GM12801 (cell line): ENCODE results near the gene CBX4.

Experiments used
- CTCF ChIP-seq: IDR thresholded peaks from one replicate; pipeline ENCODE4 v1.5.1; 2011; ENCODE audit warnings: control low read depth; ENCODE audit not compliant: insufficient read length; ENCODE audit errors: extremely low read depth

CBX4 gene

DNA sequence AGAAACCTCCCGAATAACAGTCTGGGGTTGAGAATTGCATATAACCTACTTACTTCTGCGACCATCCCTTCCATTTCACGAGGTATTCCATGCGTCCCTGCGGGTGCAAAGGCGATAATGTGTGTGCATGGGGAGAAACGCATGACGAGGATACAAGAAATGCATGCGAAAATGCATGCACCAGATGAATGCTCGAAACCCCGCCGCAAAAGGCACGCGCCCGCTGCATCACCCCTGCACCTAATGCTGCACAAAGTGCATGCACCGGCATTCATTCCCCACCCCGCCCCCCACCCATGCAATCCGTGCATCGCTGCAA lies 42.8 kb downstream of the CBX4 start:
- TF ChIP-seq CTCF = no peak

- no peak for TF ChIP-seq CTCF
These were observed 43.3 kb downstream of the CBX4 start for GRCh38 chr17:79795795-79796443.

DNA sequence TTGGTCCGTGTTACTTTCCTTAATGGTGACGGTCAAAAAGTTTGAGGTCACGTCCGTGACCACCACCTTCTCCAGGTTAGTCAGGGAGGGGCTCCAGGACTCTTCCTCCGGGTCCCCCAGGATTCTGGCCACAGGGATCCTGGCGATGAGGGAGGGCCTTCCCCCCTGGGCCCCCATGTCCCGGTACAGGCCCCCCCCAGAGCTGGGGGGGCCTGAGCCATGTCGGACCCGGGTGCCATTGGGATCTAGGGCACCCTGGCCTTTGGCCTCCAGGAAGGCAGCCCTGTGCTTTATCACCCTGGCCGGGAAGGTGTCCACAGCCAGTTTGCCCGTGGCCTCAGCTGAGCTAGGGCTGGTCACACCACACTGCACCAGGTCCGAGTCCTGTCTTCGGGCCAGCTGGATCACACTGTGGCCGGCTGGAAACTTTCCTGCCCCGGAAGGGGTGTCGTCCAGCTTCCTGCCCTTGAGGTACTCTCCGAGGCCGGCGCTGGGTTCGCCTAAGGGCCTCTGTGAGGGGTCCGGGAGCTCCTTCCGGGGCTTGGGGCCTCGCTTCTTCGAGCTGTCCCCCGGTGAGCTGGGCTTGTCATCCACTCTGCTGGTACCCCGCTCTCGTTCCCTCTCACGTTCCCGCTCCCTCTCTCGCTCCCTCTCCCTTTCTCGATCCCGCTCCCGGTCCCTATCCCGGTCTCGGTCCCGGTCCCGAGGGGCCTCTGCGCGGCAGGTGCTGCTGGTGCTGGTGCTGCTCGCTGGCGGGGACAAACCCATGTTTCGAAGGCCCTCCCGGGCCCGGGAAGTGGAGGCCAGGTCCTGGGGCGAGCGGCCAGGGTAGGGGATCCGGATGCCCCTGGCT lies 44.4 kb downstream of the CBX4 start:
- TF ChIP-seq CTCF = no peak

GRCh38 chr17:79793924-79794304 lies 45.3 kb downstream of the CBX4 start:
- TF ChIP-seq CTCF = no peak

DNA sequence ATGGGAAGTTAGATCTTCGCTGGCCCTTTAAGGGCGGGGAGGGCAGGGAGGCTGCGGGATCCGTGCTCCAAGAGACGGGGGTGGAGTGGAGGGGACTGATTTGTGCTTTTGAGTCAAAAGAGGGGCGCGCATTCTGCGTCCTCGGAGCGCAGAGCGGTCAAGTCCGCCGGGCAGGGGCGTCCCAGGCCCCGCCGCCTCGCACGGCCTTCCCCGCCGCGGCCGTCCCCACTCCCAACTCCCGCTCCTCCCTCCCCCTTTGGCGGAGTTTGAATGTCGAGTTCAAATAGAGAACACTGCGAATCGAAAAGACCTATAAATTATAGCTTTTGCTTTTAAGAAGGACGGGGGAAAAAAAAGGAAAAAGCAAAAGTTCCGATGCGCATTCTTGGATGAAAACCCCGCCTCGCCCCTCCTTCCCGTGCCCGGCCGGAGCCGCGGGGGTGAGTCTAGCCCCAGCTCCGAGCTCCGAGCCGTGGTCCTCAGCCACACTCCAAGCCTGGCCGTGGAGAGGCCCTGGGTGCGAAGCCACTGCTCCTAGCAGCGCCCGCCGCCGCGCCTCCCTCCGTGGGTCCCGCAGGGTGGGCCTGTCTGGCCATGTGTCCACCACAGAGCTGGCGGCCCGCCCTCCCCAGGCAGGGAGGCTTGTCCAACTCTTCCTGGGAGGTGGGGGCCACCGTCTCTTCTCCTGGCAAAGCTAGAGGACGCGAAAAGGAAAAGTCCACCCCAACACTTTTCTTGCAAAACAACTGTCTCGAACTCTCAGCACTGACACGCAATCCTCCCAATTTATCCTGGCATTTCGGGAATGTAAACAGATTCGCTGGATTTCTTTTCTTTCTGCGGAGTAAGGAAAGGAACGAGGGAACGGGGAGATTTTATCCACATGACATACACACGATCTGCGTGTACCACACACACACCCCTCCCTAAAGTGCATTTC lies 46.0 kb downstream of the CBX4 start:
- TF ChIP-seq CTCF = no peak

- TF ChIP-seq CTCF = no peak
These were observed 46.8 kb downstream of the CBX4 start for GRCh38 chr17:79792341-79792871.

- no peak for TF ChIP-seq CTCF
These were observed 47.5 kb downstream of the CBX4 start for GRCh38 chr17:79791735-79792161.
